ENCODE measurements around the gene RNLS.

GRCh38 chr10:88528201-88528600, 54.9 kb downstream of the RNLS start:
- TF ChIP-seq CTCF (IDR thresholded peaks at IDR 0.05) = no peak
- no peak for TF ChIP-seq TCF7L2 (IDR thresholded peaks at IDR 0.05; ENCODE audit: low read depth, low read length)

Data from Panc1 (cell line).